GM15510 (cell line): ENCODE results near the gene IWS1.

Experiments
- POLR2A ChIP-seq: IDR thresholded peaks from 3 replicates; pipeline ENCODE4 v1.6.1; 2011; ENCODE audit warnings: borderline replicate concordance; ENCODE audit not compliant: insufficient read length; ENCODE audit errors: extremely low read depth

IWS1 gene

GRCh38 chr2:127542231-127542630, 15.9 kb upstream of the IWS1 start:
- no peak for TF ChIP-seq POLR2A

- no peak for TF ChIP-seq POLR2A
These were observed 15.5 kb upstream of the IWS1 start for GRCh38 chr2:127541809-127542208.

- no peak for TF ChIP-seq POLR2A
These were observed 11.4 kb upstream of the IWS1 start for GRCh38 chr2:127537644-127538043.

- TF ChIP-seq POLR2A, result no peak
These were observed 10.6 kb upstream of the IWS1 start for GRCh38 chr2:127536707-127537541.

- TF ChIP-seq POLR2A, result no peak
These were observed 9.6 kb upstream of the IWS1 start for GRCh38 chr2:127535918-127536317.

- no peak for TF ChIP-seq POLR2A
These were observed 9.2 kb upstream of the IWS1 start, which contains the start of gene MYO7B for GRCh38 chr2:127535422-127535901. TSS of gene MYO7B (plus strand) at chr2:127535683. CDS start at chr2:127559723, 24,040 bp downstream.

- TF ChIP-seq POLR2A, result no peak
These were observed 6.0 kb upstream of the IWS1 start for GRCh38 chr2:127532296-127532695.

- TF ChIP-seq POLR2A, result no peak
These were observed 4.9 kb upstream of the IWS1 start for GRCh38 chr2:127531221-127531648.

- no peak for TF ChIP-seq POLR2A
These were observed 4.2 kb upstream of the IWS1 start for GRCh38 chr2:127530245-127531140.

GRCh38 chr2:127528487-127528886, 2.2 kb upstream of the IWS1 start:
- TF ChIP-seq POLR2A, result no peak

- no peak for TF ChIP-seq POLR2A
These were observed 914 bp upstream of the IWS1 start for GRCh38 chr2:127527001-127527804.

GRCh38 chr2:127525691-127526131, 578 bp downstream of the IWS1 start:
- no peak for TF ChIP-seq POLR2A

- no peak for TF ChIP-seq POLR2A
These were observed 2.9 kb downstream of the IWS1 start for GRCh38 chr2:127523269-127523939.

GRCh38 chr2:127520424-127520823, 5.9 kb downstream of the IWS1 start:
- TF ChIP-seq POLR2A, result no peak

GRCh38 chr2:127517465-127517864, 8.8 kb downstream of the IWS1 start:
- TF ChIP-seq POLR2A, result no peak
